HCT116 (cell line): ENCODE measurements around the gene KRTAP5-4.

Experiments used
- CTCF ChIP-seq, 3 experiments: fragments of 200-600 bp in 1 of 3; sonication (generic) in 1 of 3; IDR thresholded peaks in 2 of 3; conservative IDR thresholded peaks in 1 of 3; 2 replicates each; pipeline ENCODE4 v1.5.1; 2012 to 2017; ENCODE audit warnings: low read depth in 2 of 3, low read length in 2 of 3, antibody characterized with exemption in 1 of 3, borderline replicate concordance in 1 of 3, control low read depth in 1 of 3, mild to moderate bottlenecking in 1 of 3, mixed read lengths in 1 of 3, mixed run types in 1 of 3, moderate library complexity in 1 of 3; ENCODE audit not compliant: insufficient read depth in 1 of 3
- EZH2 ChIP-seq: fragments of 200-600 bp; sonication (generic); IDR thresholded peaks from 2 replicates; pipeline ENCODE4 v1.6.1; 2017; ENCODE audit warnings: antibody characterized with exemption, mixed run types
- MAX ChIP-seq: IDR thresholded peaks from 2 replicates; pipeline ENCODE4 v1.6.1; 2012
- POLR2AphosphoS5 ChIP-seq: IDR thresholded peaks from 2 replicates; pipeline ENCODE4 v1.6.1; 2011; ENCODE audit warnings: mild to moderate bottlenecking, low read depth, low read length, moderate library complexity
- SIN3A ChIP-seq: IDR thresholded peaks from 2 replicates; pipeline ENCODE4 v1.6.1; 2012; ENCODE audit warnings: low read depth
- TF ChIP-seq, protein P1 (sequence below): IDR thresholded peaks from 2 replicates; pipeline ENCODE4 v1.6.1; 2012; ENCODE audit warnings: low read depth

DNA sequence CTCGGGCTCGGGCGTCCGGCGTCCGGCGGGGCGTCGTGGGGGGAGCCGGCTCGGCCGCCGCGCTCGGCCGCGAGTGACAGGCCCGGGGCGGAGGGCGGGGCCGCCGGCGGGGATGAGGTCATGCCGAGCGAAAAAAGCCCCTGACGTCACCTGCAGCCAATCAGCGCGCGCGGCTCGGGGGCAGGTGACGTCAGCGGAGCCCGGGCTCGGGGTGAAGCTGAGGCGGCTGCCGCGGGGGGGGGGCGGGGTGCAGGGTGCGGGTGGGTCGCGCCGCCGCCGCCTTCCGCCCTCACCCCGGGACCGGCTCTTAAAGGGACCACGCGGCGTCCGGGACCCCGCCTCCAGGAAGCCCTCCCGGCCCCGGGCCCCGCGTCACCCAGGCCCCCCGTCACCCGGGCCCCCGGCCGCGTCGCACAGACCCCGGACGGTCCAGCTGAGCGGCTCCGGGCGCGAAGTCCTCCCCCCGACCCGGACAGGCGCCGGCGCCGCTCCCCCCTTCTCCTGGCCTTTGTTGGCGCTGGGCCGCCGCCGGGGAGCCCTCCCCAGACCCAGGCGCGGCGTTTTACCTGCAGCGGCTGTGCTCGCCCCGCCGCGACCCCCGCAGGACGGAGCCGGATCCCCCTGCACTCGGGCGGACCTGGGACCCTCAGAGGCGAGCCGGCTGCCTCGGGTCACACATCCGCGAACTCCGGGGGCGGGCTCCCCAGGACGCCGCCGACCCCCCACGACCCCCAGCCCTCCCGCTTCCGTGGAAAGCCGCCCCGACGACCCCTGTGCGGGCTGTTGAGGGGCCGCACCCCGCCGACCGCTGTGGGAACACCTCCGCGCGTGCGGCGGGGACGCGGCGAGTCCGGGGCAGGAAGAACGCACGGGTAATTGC, 49.5 kb downstream of the KRTAP5-4 start, which contains the start of gene DUSP8:
- TF ChIP-seq CTCF (IDR thresholded peaks at IDR 0.05 in 2 of 3, conservative IDR thresholded peaks at IDR 0.05 in 1 of 3; ENCODE audit: borderline replicate concordance in 1 of 3, insufficient read depth in 1 of 3, low read depth in 2 of 3, low read length in 2 of 3): no peak
- TF ChIP-seq POLR2AphosphoS5: peak; percentile 36; the same call in 1 of the 2 replicates
- no peak for TF ChIP-seq SIN3A
- TF ChIP-seq MAX: no peak
- TF ChIP-seq, protein P1, sequence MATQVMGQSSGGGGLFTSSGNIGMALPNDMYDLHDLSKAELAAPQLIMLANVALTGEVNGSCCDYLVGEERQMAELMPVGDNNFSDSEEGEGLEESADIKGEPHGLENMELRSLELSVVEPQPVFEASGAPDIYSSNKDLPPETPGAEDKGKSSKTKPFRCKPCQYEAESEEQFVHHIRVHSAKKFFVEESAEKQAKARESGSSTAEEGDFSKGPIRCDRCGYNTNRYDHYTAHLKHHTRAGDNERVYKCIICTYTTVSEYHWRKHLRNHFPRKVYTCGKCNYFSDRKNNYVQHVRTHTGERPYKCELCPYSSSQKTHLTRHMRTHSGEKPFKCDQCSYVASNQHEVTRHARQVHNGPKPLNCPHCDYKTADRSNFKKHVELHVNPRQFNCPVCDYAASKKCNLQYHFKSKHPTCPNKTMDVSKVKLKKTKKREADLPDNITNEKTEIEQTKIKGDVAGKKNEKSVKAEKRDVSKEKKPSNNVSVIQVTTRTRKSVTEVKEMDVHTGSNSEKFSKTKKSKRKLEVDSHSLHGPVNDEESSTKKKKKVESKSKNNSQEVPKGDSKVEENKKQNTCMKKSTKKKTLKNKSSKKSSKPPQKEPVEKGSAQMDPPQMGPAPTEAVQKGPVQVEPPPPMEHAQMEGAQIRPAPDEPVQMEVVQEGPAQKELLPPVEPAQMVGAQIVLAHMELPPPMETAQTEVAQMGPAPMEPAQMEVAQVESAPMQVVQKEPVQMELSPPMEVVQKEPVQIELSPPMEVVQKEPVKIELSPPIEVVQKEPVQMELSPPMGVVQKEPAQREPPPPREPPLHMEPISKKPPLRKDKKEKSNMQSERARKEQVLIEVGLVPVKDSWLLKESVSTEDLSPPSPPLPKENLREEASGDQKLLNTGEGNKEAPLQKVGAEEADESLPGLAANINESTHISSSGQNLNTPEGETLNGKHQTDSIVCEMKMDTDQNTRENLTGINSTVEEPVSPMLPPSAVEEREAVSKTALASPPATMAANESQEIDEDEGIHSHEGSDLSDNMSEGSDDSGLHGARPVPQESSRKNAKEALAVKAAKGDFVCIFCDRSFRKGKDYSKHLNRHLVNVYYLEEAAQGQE: no peak
- no peak for TF ChIP-seq EZH2
